Smooth muscle cell (in vitro differentiated cells): ENCODE results near the gene ZNF418. TPM values are rescaled to one million over a fixed set of nuclear protein-coding genes. Genes with fewer than 3 reads are reported as not detected.
A peak's percentile ranks its signal among the peaks of the same experiment; 100 is the strongest.
"Not testable (repeated sequence)": the region's sequence is repeated elsewhere in the genome, so short reads cannot be mapped to it uniquely, and the experiment has no call there.

Experiments used
- DNase-seq: peaks from one replicate; lab custom pipeline; 2025; ENCODE audit not compliant: unreplicated experiment; lab: John Stamatoyannopoulos, UW
- H2AFZ ChIP-seq: fragments of 200-600 bp; sonication (generic); 2 replicates; pipeline ENCODE4 v1.6.0; 2016; ENCODE audit warnings: antibody characterized with exemption, low read depth, mild to moderate bottlenecking
- H3F3A ChIP-seq: fragments of 200-600 bp; sonication (generic); 2 replicates; pipeline ENCODE4 v1.6.0; 2017; ENCODE audit warnings: antibody characterized with exemption, low read depth
- H3K27ac ChIP-seq: fragments of 200-600 bp; sonication (generic); 2 replicates; pipeline ENCODE4 v1.5.1; 2016; ENCODE audit warnings: low read depth, mild to moderate bottlenecking
- H3K27me3 ChIP-seq: fragments of 200-600 bp; sonication (generic); 2 replicates; pipeline ENCODE4 v1.6.1; 2016; ENCODE audit warnings: low read depth, mild to moderate bottlenecking
- H3K36me3 ChIP-seq: fragments of 200-600 bp; sonication (generic); 2 replicates; pipeline ENCODE4 v1.5.1; 2016; ENCODE audit warnings: low read depth
- H3K4me1 ChIP-seq: fragments of 200-600 bp; sonication (generic); 2 replicates; pipeline ENCODE4 v1.5.1; 2016; ENCODE audit warnings: low read depth
- H3K4me2 ChIP-seq: fragments of 200-600 bp; sonication (generic); 2 replicates; pipeline ENCODE4 v1.6.0; 2016; ENCODE audit warnings: mild to moderate bottlenecking
- H3K4me3 ChIP-seq: fragments of 200-600 bp; sonication (generic); 2 replicates; pipeline ENCODE4 v1.5.1; 2016; ENCODE audit warnings: mild to moderate bottlenecking
- H3K79me2 ChIP-seq: fragments of 200-600 bp; sonication (generic); 2 replicates; pipeline ENCODE4 v1.6.0; 2016; ENCODE audit warnings: low read depth, mild to moderate bottlenecking
- H3K9ac ChIP-seq: fragments of 200-600 bp; sonication (generic); 2 replicates; pipeline ENCODE4 v1.6.0; 2016; ENCODE audit warnings: low read depth
- H3K9me3 ChIP-seq: fragments of 200-600 bp; sonication (generic); replicated peaks from 2 replicates; pipeline ENCODE4 v1.5.1; 2016; ENCODE audit warnings: low read depth
- H4K20me1 ChIP-seq: fragments of 200-600 bp; sonication (generic); 2 replicates; pipeline ENCODE4 v1.6.0; 2016; ENCODE audit warnings: low read depth
- CTCF ChIP-seq: fragments of 200-600 bp; sonication (generic); IDR thresholded peaks from 2 replicates; pipeline ENCODE4 v1.5.1; 2017; ENCODE audit warnings: borderline replicate concordance, mild to moderate bottlenecking, antibody characterized with exemption; ENCODE audit not compliant: insufficient read depth, poor library complexity, severe bottlenecking
- WGBS: methylation state at CpG from one replicate; pipeline ENCODE4 v1.1.7; 2016; ENCODE audit warnings: low lambda C conversion rate; 5-methylcytosine and 5-hydroxymethylcytosine counted together
- polyA plus RNA-seq: library from polyadenylated mRNA; unstranded; fragments of >200 nt; fragmentation: Nextera tagmentation; extraction: Ambion mirVana; gene quantifications from 2 replicates; pipeline ENCODE4 v1.2.1, GENCODE V29; 2016
- total RNA-seq: library from RNA; depleted of rRNA; stranded (reverse); fragments of >200 nt; gene quantifications from 2 replicates; pipeline ENCODE4 v1.2.3, GENCODE V29; 2014

Gene ZNF418
- total and polyA plus RNA-seq, 2 experiments from 2014 or later, result 1.8 to 7.5 TPM

- TF ChIP-seq CTCF, result no peak
- no peak for DNase-seq
- Histone ChIP-seq H3K79me2 (no peaks in the 10 kb centered on the region), H3K27me3 (no peaks in the 10 kb centered on the region), H3K4me1 (no peaks in the 10 kb centered on the region), H3K9ac (no peak overlapping the region), H4K20me1 (no peaks in the 10 kb centered on the region), H3F3A (peaks cover 3% of the 10 kb centered on the region), H3K27ac (peak overlapping the region; percentile 52), H3K4me2 (no peak overlapping the region), H3K9me3 (no peaks in the 10 kb centered on the region), H3K4me3 (no peak overlapping the region), H3K36me3 (no peaks in the 10 kb centered on the region), H2AFZ (no peak overlapping the region)
- WGBS, result 48% methylated on average over 5 of the region's 5 CpGs
Measured at GRCh38 chr19:57900311-57900710, 34.9 kb downstream of the ZNF418 start.

DNA sequence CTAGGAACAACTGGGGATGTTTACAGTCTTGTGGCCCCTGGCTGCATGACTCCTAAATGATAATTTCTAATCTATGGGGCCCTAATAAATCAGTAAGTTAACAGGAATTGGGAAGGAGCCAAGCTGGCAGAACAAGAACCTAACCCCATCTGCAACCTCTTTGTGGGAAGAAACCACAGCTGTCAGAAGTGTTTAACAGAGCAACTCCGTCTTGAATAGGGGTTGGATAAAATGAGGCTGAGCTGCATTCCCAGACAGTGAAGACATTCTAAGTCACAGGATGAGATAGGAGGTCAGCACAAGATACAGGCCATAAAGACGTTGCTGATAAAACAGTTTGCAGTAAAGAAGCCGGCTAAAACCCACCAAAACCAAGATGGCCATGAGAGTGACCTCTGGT lies 44.5 kb downstream of the ZNF418 start:
- not testable (repeated sequence) for DNase-seq, H3K4me3 ChIP-seq, H3K27me3 ChIP-seq, H4K20me1 ChIP-seq, H3K9me3 ChIP-seq, H3F3A ChIP-seq, H3K36me3 ChIP-seq, H2AFZ ChIP-seq
- WGBS, result 6% methylated on average over 3 of the region's 3 CpGs
- Histone ChIP-seq H3K27ac (peak overlapping the region; percentile 95), H3K79me2 (peaks cover 23% of the 10 kb centered on the region), H3K4me1 (peaks cover 13% of the 10 kb centered on the region), H3K4me2 (peak overlapping the region; percentile 8), H3K9ac (peak overlapping the region; percentile 77)

- H3K27me3 ChIP-seq, result no peaks in the 10 kb centered on the region
- H4K20me1 ChIP-seq, result peaks cover 7% of the 10 kb centered on the region
- WGBS, result 5% methylated on average over 43 of the region's 43 CpGs
- peak within 1 kb of the TSS; percentile 57 for H2AFZ ChIP-seq
- no peaks in the 10 kb centered on the region for H3K36me3 ChIP-seq
- peak within 1 kb of the TSS; percentile 83 for H3K9ac ChIP-seq
- TF ChIP-seq CTCF, result peak; percentile 59
- H3K79me2 ChIP-seq, result peaks cover 44% of the 10 kb centered on the region
- peak within 1 kb of the TSS; percentile 75 for H3K4me3 ChIP-seq
- H3K4me1 ChIP-seq, result peaks cover 13% of the 10 kb centered on the region
- peak within 1 kb of the TSS; percentile 95 for H3K27ac ChIP-seq
- no peaks in the 10 kb centered on the region for H3K9me3 ChIP-seq
- peak; percentile 45 for DNase-seq
- no peaks in the 10 kb centered on the region for H3F3A ChIP-seq
- H3K4me2 ChIP-seq, result peak within 1 kb of the TSS; percentile 91
Measured at GRCh38 chr19:57888560-57889231, 46.5 kb downstream of the ZNF418 start, which contains the start of gene ZNF814. Gene ZNF814 (minus strand): TSS chr19:57889037. CDS start chr19:57888802, 235 bp downstream.

GRCh38 chr19:57888107-57888559 lies 47.1 kb downstream of the ZNF418 start:
- Histone ChIP-seq H4K20me1 (peaks cover 7% of the 10 kb centered on the region), H3K36me3 (no peaks in the 10 kb centered on the region), H3K9ac (peak overlapping the region; percentile 83), H3K27ac (peak overlapping the region; percentile 95), H2AFZ (peak overlapping the region; percentile 57), H3K9me3 (no peaks in the 10 kb centered on the region), H3K27me3 (no peaks in the 10 kb centered on the region), H3K4me1 (peaks cover 13% of the 10 kb centered on the region), H3K79me2 (peaks cover 49% of the 10 kb centered on the region), H3F3A (no peaks in the 10 kb centered on the region), H3K4me3 (peak overlapping the region; percentile 75), H3K4me2 (peak overlapping the region; percentile 91)
- 2% methylated on average over 8 of the region's 8 CpGs for WGBS
- no peak for TF ChIP-seq CTCF
- no peak for DNase-seq
